Loucy (cell line): ENCODE measurements around the gene RAD21L1.

Experiments used
- H2AFZ ChIP-seq: fragments of 200-600 bp; sonication (generic); 2 replicates; pipeline ENCODE4 v1.6.0; 2016; ENCODE audit warnings: antibody characterized with exemption, mild to moderate bottlenecking, low read length, moderate library complexity
- H3F3A ChIP-seq: fragments of 200-600 bp; 2 replicates; pipeline ENCODE4 v1.6.0; 2016; ENCODE audit warnings: antibody characterized with exemption, low read depth, mild to moderate bottlenecking
- H3K27me3 ChIP-seq: fragments of 200-600 bp; sonication (generic); 2 replicates; pipeline ENCODE4 v1.6.1; 2014; ENCODE audit warnings: low read length, mild to moderate bottlenecking; ENCODE audit not compliant: insufficient read depth, poor library complexity, severe bottlenecking
- H3K36me3 ChIP-seq: fragments of 200-600 bp; sonication (generic); 2 replicates; pipeline ENCODE4 v1.6.1; 2016; ENCODE audit warnings: low read length; ENCODE audit not compliant: insufficient read depth
- H3K4me1 ChIP-seq: fragments of 200-600 bp; sonication (generic); 2 replicates; pipeline ENCODE4 v1.5.1; 2014; ENCODE audit warnings: low read length, mild to moderate bottlenecking; ENCODE audit not compliant: insufficient read depth, poor library complexity, severe bottlenecking
- H3K4me2 ChIP-seq: fragments of 200-600 bp; sonication (generic); 2 replicates; pipeline ENCODE4 v1.6.0; 2014; ENCODE audit warnings: antibody characterized with exemption, low read length, low read depth, mild to moderate bottlenecking; ENCODE audit not compliant: poor library complexity, severe bottlenecking
- H3K4me3 ChIP-seq: fragments of 200-600 bp; sonication (generic); 2 replicates; pipeline ENCODE4 v1.5.1; 2014; ENCODE audit warnings: low read length, mild to moderate bottlenecking, mixed read lengths; ENCODE audit not compliant: poor library complexity, severe bottlenecking
- H3K79me2 ChIP-seq: fragments of 200-600 bp; sonication (generic); 2 replicates; pipeline ENCODE4 v1.6.1; 2014; ENCODE audit warnings: low read length; ENCODE audit not compliant: insufficient read depth
- H3K9ac ChIP-seq: fragments of 200-600 bp; sonication (generic); 2 replicates; pipeline ENCODE4 v1.6.0; 2014; ENCODE audit warnings: mild to moderate bottlenecking, low read depth, low read length, moderate library complexity; ENCODE audit not compliant: poor library complexity, severe bottlenecking
- H3K9me2 ChIP-seq: fragments of 200-600 bp; sonication (generic); replicated peaks from 2 replicates; pipeline ENCODE4 v1.6.1; 2016; ENCODE audit warnings: low read depth, low read length, mixed read lengths
- H3K9me3 ChIP-seq: fragments of 200-600 bp; sonication (generic); 2 replicates; pipeline ENCODE4 v1.6.1; 2014; ENCODE audit warnings: mild to moderate bottlenecking, antibody characterized with exemption, low read length, low read depth; ENCODE audit not compliant: insufficient read depth
- H4K20me1 ChIP-seq: fragments of 200-600 bp; sonication (generic); 2 replicates; pipeline ENCODE4 v1.6.0; 2014; ENCODE audit warnings: antibody characterized with exemption, low read length, mild to moderate bottlenecking; ENCODE audit not compliant: insufficient read depth, poor library complexity, severe bottlenecking
- CTCF ChIP-seq: fragments of 200-600 bp; sonication (generic); conservative IDR thresholded peaks from 2 replicates; pipeline ENCODE4 v1.5.1; 2014; ENCODE audit warnings: mild to moderate bottlenecking, antibody characterized with exemption, low read length
- EZH2phosphoT487 ChIP-seq: fragments of 200-600 bp; IDR thresholded peaks from 2 replicates; pipeline ENCODE4 v1.6.1; 2018; ENCODE audit warnings: antibody characterized with exemption, mild to moderate bottlenecking, moderate library complexity, borderline replicate concordance

The RAD21L1 gene

GRCh38 chr20:1278993-1279392 is 53.1 kb downstream of the RAD21L1 start:
- no peaks in the 10 kb centered on the region for H3K9me3 ChIP-seq
- no peaks in the 10 kb centered on the region for H4K20me1 ChIP-seq
- no peaks in the 10 kb centered on the region for H3K79me2 ChIP-seq
- H3K4me2 ChIP-seq = no peak overlapping the region
- H2AFZ ChIP-seq = no peak overlapping the region
- H3F3A ChIP-seq = no peaks in the 10 kb centered on the region
- H3K4me3 ChIP-seq = no peak overlapping the region
- H3K27me3 ChIP-seq = no peaks in the 10 kb centered on the region
- H3K4me1 ChIP-seq = no peaks in the 10 kb centered on the region
- TF ChIP-seq CTCF (no peak), EZH2phosphoT487 (no peak)
- H3K36me3 ChIP-seq = no peaks in the 10 kb centered on the region
- H3K9me2 ChIP-seq = no peaks in the 10 kb centered on the region
- no peak overlapping the region for H3K9ac ChIP-seq

- Histone ChIP-seq H4K20me1 (no peaks in the 10 kb centered on the region), H3K79me2 (no peaks in the 10 kb centered on the region), H3F3A (no peaks in the 10 kb centered on the region), H3K4me1 (no peaks in the 10 kb centered on the region), H3K9me2 (no peaks in the 10 kb centered on the region), H3K4me3 (no peak overlapping the region), H3K9me3 (no peaks in the 10 kb centered on the region), H3K27me3 (no peaks in the 10 kb centered on the region), H3K36me3 (no peaks in the 10 kb centered on the region), H3K4me2 (no peak overlapping the region), H3K9ac (no peak overlapping the region), H2AFZ (no peak overlapping the region)
- no peak for TF ChIP-seq EZH2phosphoT487
- TF ChIP-seq CTCF = no peak
Observed at GRCh38 chr20:1280195-1281102, 54.6 kb downstream of the RAD21L1 start.

GRCh38 chr20:1281279-1282057 is 55.6 kb downstream of the RAD21L1 start:
- H2AFZ ChIP-seq = no peak overlapping the region
- no peak overlapping the region for H3K4me3 ChIP-seq
- no peaks in the 10 kb centered on the region for H3K9me3 ChIP-seq

More at GRCh38 chr20:1281279-1282057, 55.6 kb downstream of the RAD21L1 start:
- H3K4me1 ChIP-seq = no peaks in the 10 kb centered on the region
- H3K9ac ChIP-seq = no peak overlapping the region
- no peaks in the 10 kb centered on the region for H3F3A ChIP-seq
- TF ChIP-seq CTCF = no peak
- no peak for TF ChIP-seq EZH2phosphoT487
- H3K9me2 ChIP-seq = no peaks in the 10 kb centered on the region
- H4K20me1 ChIP-seq = no peaks in the 10 kb centered on the region
- no peaks in the 10 kb centered on the region for H3K79me2 ChIP-seq
- H3K36me3 ChIP-seq = no peaks in the 10 kb centered on the region
- no peaks in the 10 kb centered on the region for H3K27me3 ChIP-seq
- H3K4me2 ChIP-seq = no peak overlapping the region
